GM18867 (cell line): Measurements from ENCODE around the gene JMJD7.

Source experiments
- ATAC-seq: cut with Tn5 transposase; IDR thresholded peaks from one replicate; pipeline ENCODE4 v1.9.1; 2021; ENCODE audit warnings: mild to moderate bottlenecking, moderate library complexity; ENCODE audit not compliant: unreplicated experiment

JMJD7 gene

GRCh38 chr15:41879321-41879845, 51.5 kb downstream of the JMJD7 start:
- ATAC-seq, result no peak

DNA sequence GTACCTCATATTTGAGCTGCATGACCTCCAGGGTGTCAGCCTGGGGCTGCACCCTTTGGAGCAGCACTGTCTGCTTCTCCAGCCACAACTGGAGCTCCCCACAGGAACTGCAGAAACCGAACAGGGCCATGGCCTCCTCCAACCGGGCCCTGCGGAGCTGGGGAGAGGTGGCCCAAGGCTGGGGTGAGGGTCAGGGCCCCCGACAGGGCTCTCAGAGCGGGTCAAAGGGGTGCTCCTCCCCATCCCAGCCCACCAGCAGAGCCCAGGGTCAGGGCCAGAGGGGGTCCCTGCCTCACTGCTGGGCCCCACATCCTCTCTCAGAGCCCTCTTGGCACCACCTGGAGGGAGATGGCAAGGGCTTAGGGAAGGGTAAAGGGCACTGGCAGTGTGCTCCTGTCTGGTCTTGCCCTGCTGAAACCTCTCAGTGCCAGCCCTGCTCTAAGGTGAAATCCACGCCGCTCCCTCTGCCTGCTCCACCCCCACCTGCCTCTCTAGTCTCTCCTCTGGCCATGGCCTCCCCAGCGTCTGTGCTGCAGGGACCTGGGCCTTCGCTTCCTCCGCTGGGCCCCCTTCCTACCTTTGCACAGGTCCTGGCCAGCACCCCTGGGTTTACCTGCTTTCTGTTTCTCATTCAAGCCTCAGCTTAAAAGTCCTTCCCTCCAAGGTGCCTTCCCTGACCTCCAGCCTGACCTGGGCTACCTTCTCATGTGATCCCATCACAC, 52.4 kb downstream of the JMJD7 start:
- no peak for ATAC-seq

DNA sequence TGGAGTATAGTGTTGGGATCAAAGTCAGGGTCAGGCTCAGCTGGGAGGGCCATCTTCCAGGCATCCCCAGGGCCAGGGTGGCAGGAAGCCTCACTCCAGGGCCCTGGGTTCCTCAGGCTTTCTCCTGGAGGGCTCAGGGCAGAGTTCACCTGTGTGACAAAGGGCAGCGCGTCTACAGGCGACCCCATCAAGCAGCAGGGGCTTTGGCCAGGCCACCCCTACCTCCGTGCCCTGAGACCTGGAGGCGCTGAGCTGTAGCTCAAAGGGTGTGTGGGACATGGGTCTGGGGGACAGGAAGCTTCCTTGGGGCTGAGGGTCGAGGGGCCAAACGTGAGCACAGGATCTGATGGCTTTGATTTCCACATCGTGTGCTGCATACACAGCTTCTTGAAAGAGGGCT, 53.2 kb downstream of the JMJD7 start:
- no peak for ATAC-seq

- no peak for ATAC-seq
Measured at GRCh38 chr15:41881550-41881919, 53.6 kb downstream of the JMJD7 start.

DNA sequence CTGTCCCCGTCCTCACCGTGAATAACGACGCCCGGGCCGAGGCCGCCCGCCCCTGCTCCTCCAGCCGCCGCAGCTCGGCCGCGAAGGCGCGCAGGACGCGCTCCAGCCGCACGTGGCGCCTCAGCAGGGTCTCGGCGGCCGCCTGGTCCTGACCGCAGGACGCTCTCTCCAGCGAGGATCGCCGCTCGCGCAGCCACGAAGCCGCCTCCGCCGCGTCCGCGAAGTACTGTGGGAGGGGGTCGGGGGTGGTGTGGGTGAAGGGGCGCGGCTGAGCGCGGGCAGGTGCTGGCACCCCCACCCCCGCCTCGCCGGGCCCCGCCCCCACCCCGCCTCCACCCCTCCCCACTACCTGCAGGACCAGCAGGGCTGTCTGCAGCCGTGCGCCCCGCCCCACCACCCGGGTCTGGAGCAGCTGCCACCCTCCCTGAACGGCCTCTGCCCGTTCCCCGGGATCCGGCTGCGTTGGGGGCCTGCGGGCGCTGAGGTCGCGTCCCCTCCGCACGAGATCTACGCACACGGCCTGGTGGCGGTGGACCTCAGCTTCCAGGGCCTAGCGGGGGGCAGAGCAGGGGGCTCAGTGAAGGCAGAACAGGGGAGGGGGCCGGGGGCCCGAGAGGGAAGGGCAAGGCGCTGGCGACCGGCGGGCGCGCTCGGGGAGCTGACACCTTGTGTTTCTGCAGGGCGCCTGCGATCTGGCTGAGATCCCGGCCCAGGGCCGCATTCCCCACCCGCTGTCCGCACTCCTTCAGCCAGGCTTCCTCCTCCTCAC, 54.2 kb downstream of the JMJD7 start:
- no peak for ATAC-seq

DNA sequence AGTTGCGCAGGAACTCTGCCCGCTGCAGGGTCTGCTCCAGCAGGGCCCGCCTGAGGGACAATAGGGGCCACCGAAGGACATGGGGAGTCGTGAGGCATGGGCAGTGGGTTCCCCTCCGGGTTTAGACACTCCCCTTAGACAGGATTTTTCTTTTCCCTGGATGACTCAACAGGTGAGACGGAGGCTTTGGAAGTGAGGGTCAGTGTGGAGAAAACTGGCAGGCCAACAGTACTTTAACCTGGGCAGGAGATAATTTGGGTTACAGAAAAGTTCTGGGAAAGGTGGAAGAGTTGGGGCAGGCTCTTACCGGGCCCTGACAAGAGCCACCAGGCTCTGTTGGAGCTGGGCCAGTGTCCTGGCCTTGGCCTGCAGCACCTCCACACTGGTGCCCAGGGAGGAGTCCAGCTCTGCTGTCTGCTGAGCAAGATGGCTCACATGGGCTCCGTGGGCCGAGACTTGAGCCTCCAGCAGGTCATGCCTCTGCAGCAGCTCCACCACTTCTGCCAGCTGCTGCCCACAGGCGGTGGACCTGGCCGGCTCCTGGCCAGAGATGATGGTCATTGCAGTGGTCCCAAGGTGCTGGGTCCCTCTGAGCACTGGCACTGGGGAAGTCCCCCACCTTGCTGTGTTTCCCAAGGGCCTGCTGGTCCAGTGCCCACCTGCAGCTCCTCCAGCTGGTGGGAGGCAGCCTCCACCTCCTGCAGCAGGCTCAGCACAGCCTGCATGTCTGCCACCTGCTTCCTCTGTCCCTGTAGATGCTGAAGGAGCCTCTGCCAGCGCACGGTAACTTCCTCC, 55.0 kb downstream of the JMJD7 start:
- ATAC-seq, result no peak

DNA sequence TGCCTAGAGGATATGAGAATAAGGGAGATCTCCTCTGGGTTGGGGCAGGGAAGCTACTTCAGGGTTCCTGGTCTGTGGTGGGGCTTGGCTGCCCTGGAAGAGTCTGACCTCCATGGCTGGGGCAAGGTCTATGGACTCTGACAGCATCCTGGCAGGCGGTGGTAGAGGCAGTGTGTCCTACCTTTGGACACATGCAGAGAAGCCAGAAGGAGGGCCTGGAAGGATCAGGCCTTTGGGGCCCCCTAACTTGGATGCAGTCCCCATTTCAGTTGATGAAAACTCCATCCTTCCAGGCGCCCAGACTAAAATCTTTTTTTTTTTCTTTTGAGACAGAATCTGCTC, 55.6 kb downstream of the JMJD7 start:
- ATAC-seq, result no peak

DNA sequence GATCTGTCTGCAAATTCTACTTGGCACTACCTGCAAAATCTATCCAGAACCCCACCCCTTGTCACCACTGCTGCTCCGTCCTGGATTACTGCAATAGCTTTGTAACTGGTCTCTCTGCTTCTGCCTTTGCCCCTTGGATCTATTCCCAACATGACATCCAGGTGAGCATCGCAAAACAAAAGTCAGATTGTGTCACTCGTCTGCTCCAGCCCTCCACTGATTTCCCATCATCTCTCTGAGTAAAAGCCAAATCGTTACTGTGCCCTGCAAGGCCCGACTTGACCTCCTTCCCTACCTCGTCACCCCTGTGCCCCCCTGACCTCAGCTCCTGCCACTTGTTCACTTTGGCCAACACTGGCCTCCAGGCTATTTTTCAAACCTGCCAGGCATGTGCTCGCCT, 56.6 kb downstream of the JMJD7 start:
- no peak for ATAC-seq

DNA sequence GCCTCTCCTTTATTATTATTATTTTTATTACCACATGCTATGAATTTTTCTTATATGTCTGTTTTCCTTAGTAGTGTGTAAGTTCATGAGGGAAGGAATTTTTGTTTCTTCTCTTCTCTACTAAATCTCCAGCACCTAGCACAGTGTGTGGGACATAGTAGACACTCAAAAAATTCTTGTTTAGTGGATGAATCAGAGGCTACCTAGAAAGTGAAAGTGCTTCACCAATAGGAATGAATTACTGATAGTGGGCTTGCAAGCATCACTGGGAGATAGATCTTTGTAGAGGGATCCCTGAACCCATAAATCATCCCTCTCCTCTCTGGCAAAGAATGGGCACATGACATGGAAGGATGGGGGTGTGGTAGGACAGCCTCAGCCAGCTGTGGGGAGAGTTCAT, 57.4 kb downstream of the JMJD7 start:
- no peak for ATAC-seq

GRCh38 chr15:41885841-41886240, 57.9 kb downstream of the JMJD7 start:
- ATAC-seq, result no peak

GRCh38 chr15:41886741-41887140, 58.8 kb downstream of the JMJD7 start:
- no peak for ATAC-seq

DNA sequence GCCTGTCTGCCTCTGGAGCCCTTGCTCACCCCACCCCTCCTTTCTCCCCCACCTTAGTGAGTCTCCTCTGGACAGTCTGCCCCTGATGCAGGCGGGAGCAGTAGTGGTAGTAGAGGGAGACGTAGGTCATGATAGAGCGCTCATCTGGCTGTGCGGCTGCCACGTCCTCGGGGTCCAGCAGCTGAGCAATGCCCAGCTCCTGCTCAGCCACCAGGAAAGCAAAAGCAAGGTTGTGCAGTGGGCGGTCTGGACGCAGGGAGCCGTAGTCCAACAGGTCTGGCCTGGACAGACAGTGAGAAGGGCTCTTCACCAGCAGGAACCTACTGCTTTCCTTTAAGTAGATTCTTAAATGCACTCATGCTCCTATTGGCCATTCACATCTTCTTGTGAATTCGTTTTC, 59.3 kb downstream of the JMJD7 start:
- no peak for ATAC-seq
